ENCODE results near the gene LTA.
A peak's percentile ranks its signal among the peaks of the same experiment; 100 is the strongest.

LTA gene

DNA sequence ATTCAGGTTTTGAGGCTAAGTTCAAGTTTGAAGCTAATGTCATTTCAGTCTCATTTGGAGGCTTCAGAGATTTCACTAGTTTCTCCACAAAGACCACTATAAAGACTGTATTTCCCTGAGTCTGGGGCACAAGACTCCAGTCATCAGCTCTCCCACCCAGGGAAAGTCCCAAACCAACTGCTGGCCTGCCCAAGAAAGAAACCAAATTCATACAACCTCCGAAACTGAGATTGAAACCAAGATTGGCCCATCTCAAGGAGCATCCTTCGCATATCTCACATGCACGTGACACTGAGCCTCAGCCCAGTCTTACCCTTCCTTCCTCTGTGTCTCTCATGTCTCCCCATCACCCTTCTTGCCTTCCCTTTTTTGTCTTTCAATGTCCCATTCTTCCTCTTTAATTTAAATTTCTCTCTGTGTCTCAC lies 3.5 kb upstream of the LTA start:
- DNase-seq (ENCODE audit: extremely low read depth in 1 of 2, low read depth in 1 of 2), result peak in 1 of 2 donors; percentile 78

DNA sequence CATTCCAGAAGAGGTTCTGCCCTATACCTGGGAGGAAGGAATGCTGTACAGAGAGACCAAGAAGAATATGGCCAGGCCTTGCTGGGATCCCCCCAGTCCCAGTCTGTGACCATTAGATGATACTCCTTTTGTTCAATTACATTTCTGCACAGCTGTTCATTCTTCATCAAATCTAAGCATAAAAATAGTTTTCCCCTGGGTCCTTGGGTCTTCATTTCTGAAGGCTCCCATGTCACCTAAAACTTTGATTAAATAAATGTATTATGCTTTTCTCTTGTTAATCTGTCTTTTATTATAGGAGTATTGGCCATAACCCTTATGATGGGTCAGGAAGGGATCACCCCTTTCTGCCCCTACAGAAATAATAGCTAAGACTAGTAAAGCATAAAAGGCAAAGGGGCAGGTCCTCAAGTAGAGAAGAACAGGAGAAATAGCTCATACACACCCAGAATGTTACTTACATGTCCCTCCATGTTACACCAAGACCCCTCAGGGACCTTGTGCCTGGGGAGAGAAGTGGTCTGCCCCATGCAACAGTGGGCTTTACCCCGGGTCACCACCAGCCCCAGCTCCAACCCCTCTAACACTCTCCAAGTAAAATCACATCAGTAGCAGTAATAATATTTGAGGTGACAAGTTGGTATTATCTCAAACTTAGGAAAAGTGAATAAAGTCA lies 2.1 kb upstream of the LTA start:
- DNase-seq (ENCODE audit: extremely low read depth in 1 of 2, low read depth in 1 of 2), result no peak

DNA sequence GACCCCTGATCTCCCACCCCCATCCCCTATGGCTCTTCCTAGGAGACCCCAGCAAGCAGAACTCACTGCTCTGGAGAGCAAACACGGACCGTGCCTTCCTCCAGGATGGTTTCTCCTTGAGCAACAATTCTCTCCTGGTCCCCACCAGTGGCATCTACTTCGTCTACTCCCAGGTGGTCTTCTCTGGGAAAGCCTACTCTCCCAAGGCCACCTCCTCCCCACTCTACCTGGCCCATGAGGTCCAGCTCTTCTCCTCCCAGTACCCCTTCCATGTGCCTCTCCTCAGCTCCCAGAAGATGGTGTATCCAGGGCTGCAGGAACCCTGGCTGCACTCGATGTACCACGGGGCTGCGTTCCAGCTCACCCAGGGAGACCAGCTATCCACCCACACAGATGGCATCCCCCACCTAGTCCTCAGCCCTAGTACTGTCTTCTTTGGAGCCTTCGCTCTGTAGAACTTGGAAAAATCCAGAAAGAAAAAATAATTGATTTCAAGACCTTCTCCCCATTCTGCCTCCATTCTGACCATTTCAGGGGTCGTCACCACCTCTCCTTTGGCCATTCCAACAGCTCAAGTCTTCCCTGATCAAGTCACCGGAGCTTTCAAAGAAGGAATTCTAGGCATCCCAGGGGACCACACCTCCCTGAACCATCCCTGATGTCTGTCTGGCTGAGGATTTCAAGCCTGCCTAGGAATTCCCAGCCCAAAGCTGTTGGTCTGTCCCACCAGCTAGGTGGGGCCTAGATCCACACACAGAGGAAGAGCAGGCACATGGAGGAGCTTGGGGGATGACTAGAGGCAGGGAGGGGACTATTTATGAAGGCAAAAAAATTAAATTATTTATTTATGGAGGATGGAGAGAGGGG lies 1.4 kb downstream of the LTA start:
- DNase-seq (ENCODE audit: extremely low read depth in 1 of 2, low read depth in 1 of 2), result no peak

DNA sequence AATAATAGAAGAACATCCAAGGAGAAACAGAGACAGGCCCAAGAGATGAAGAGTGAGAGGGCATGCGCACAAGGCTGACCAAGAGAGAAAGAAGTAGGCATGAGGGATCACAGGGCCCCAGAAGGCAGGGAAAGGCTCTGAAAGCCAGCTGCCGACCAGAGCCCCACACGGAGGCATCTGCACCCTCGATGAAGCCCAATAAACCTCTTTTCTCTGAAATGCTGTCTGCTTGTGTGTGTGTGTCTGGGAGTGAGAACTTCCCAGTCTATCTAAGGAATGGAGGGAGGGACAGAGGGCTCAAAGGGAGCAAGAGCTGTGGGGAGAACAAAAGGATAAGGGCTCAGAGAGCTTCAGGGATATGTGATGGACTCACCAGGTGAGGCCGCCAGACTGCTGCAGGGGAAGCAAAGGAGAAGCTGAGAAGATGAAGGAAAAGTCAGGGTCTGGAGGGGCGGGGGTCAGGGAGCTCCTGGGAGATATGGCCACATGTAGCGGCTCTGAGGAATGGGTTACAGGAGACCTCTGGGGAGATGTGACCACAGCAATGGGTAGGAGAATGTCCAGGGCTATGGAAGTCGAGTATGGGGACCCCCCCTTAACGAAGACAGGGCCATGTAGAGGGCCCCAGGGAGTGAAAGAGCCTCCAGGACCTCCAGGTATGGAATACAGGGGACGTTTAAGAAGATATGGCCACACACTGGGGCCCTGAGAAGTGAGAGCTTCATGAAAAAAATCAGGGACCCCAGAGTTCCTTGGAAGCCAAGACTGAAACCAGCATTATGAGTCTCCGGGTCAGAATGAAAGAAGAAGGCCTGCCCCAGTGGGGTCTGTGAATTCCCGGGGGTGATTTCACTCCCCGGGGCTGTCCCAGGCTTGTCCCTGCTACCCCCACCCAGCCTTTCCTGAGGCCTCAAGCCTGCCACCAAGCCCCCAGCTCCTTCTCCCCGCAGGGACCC lies 2.3 kb downstream of the LTA start:
- DNase-seq (ENCODE audit: extremely low read depth in 1 of 2, low read depth in 1 of 2), result no peak

DNA sequence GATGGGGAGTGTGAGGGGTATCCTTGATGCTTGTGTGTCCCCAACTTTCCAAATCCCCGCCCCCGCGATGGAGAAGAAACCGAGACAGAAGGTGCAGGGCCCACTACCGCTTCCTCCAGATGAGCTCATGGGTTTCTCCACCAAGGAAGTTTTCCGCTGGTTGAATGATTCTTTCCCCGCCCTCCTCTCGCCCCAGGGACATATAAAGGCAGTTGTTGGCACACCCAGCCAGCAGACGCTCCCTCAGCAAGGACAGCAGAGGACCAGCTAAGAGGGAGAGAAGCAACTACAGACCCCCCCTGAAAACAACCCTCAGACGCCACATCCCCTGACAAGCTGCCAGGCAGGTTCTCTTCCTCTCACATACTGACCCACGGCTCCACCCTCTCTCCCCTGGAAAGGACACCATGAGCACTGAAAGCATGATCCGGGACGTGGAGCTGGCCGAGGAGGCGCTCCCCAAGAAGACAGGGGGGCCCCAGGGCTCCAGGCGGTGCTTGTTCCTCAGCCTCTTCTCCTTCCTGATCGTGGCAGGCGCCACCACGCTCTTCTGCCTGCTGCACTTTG lies 3.3 kb downstream of the LTA start, which contains the start of gene TNF:
TNF (plus strand) TSS at position 231 of the 567 bp plus-strand sequence; CDS start at position 408, 177 bp downstream.
- DNase-seq (ENCODE audit: extremely low read depth in 1 of 2, low read depth in 1 of 2), result peak in 1 of 2 donors; percentile 83

DNA sequence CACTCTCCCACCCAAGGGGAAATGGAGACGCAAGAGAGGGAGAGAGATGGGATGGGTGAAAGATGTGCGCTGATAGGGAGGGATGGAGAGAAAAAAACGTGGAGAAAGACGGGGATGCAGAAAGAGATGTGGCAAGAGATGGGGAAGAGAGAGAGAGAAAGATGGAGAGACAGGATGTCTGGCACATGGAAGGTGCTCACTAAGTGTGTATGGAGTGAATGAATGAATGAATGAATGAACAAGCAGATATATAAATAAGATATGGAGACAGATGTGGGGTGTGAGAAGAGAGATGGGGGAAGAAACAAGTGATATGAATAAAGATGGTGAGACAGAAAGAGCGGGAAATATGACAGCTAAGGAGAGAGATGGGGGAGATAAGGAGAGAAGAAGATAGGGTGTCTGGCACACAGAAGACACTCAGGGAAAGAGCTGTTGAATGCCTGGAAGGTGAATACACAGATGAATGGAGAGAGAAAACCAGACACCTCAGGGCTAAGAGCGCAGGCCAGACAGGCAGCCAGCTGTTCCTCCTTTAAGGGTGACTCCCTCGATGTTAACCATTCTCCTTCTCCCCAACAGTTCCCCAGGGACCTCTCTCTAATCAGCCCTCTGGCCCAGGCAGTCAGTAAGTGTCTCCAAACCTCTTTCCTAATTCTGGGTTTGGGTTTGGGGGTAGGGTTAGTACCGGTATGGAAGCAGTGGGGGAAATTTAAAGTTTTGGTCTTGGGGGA lies 4.0 kb downstream of the LTA start:
- DNase-seq (ENCODE audit: extremely low read depth in 1 of 2, low read depth in 1 of 2), result no peak

DNA sequence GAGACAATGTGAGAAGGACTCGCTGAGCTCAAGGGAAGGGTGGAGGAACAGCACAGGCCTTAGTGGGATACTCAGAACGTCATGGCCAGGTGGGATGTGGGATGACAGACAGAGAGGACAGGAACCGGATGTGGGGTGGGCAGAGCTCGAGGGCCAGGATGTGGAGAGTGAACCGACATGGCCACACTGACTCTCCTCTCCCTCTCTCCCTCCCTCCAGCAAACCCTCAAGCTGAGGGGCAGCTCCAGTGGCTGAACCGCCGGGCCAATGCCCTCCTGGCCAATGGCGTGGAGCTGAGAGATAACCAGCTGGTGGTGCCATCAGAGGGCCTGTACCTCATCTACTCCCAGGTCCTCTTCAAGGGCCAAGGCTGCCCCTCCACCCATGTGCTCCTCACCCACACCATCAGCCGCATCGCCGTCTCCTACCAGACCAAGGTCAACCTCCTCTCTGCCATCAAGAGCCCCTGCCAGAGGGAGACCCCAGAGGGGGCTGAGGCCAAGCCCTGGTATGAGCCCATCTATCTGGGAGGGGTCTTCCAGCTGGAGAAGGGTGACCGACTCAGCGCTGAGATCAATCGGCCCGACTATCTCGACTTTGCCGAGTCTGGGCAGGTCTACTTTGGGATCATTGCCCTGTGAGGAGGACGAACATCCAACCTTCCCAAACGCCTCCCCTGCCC lies 4.9 kb downstream of the LTA start:
- no peak for DNase-seq (ENCODE audit: extremely low read depth in 1 of 2, low read depth in 1 of 2)

DNA sequence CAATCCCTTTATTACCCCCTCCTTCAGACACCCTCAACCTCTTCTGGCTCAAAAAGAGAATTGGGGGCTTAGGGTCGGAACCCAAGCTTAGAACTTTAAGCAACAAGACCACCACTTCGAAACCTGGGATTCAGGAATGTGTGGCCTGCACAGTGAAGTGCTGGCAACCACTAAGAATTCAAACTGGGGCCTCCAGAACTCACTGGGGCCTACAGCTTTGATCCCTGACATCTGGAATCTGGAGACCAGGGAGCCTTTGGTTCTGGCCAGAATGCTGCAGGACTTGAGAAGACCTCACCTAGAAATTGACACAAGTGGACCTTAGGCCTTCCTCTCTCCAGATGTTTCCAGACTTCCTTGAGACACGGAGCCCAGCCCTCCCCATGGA lies 5.5 kb downstream of the LTA start:
- DNase-seq (ENCODE audit: extremely low read depth in 1 of 2, low read depth in 1 of 2), result no peak

DNA sequence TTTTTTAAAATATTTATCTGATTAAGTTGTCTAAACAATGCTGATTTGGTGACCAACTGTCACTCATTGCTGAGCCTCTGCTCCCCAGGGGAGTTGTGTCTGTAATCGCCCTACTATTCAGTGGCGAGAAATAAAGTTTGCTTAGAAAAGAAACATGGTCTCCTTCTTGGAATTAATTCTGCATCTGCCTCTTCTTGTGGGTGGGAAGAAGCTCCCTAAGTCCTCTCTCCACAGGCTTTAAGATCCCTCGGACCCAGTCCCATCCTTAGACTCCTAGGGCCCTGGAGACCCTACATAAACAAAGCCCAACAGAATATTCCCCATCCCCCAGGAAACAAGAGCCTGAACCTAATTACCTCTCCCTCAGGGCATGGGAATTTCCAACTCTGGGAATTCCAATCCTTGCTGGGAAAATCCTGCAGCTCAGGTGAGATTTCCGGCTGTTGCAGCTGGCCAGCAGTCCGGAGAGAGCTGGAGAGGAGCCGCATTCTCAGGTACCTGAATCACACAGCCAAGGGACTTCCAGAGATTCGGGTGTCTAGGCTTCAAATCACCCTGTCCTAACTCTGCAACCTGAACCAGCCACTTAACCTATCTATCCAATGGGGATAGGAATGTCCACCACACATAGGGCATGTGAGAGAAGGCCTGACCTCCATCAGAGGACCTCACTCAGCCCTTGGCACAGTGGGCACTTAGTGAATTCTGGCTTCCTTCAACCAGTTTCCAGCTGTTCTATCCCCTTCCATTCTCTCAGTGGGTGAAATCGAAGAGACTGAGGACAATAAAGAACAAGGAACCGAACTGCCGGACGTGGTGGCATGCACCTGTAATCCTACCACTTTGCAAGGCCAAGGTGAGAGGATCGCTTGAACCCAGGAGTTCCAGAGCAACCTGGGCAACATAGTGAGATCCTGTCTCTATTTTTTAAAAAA lies 6.4 kb downstream of the LTA start:
- no peak for DNase-seq (ENCODE audit: extremely low read depth in 1 of 2, low read depth in 1 of 2)

DNA sequence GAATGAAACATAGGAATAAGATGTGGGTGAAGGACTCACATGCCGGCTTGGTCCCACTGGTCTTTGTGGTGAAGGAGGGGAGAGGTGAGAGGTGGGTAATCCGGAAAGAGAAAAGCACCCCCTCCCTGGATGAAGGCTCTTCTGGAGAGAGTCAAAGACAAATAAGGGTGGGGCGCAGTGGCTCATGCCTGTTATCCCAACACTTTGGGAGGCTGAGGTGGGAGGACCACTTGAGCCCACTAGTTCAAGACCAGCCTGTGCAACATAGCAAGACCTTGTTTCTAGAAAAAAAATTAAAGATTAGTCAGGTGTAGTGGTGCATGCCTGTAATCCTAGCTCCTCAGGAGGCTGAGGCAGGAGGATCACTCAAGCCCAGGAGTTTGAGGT lies 7.0 kb downstream of the LTA start:
- no peak for DNase-seq (ENCODE audit: extremely low read depth in 1 of 2, low read depth in 1 of 2)

DNA sequence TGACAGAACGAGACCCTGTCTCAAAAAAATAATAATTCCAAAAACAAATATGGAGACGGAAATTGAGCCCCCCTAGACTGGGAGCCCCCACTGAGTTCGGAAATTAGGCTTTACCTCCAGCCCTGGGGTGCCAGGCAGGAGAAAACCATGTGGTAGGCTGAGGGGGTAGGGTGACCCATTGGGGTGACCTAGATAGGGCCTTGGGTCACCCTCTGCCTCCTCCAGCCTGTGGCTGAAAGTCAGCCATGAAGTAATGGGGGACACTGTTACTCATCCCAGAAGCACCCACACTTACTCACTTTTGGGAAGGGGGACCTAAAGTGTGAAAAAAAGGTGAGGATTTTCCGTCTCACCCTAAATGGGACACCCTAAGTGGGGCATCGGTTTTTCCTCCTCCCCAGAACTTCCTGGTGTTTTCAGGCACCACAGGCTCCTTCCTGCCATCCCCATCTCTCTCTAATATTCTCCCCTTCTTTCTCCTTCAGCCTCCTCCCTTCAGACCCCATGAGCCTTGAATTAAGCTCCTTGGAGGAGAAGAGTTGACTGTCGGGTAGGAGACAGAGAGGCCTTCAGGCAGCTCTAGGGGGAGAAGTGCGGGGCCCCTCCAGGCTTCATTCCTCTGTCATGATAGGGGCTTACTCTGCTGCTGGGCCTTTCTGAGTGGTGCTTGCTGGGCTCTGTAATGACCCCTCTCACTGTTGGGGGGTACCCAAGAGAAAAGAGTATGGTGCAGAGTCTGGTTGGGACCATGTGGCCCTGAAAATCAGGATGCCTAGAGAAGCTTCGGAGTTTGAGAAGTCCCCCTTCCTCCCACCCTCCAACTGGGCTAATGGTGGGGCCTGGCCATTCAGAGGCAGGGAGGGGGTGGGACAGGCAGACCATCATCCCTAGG lies 7.7 kb downstream of the LTA start:
- DNase-seq (ENCODE audit: extremely low read depth in 1 of 2, low read depth in 1 of 2), result no peak

DNA sequence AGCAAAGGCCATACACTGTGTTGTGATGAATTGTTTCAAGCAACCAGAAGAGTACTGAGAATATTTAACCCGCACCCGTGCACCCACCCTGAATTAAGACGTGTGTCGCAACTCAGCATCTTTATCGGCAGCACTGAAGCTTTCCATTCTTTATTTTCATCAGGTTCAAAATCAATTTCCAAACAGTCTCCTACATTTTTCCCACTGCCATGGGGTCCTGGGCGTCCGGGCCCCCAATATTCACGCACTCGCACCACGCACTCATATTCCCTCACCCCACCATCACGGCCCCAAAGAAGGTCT lies 8.3 kb downstream of the LTA start:
- DNase-seq (ENCODE audit: extremely low read depth in 1 of 2, low read depth in 1 of 2), result no peak

DNA sequence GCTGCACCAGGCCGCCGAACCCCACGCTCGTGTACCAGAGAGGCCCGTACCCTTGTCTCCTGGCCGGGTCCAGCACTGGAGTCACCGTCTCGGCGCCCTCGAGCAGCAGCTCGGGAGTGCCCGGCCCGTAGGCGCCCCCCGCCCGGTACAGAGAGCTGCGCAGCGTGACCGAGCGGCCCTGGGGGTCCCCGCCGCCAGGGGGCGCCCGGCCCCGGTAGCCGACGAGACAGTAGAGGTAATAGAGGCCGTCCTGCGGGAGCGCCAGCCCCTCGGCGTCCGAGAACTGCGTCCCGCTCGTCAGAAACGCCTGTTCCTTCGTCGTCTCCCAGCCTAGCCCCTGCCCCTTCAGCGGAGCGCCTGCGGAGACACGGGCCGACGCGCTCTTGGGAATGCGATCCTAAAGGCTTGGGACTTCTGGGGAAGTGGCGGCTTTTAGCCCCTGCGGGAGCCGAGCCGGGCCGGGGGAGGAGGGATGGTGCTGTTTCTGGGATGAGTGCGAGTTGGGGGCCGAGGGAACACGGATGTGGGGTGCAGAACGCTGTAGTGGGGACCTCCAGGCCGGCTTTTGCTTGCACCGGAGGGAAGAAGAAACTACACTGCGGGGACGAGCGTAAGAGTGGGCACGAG lies 8.8 kb downstream of the LTA start:
- DNase-seq (ENCODE audit: extremely low read depth in 1 of 2, low read depth in 1 of 2), result peak; percentile 81 to 83

DNA sequence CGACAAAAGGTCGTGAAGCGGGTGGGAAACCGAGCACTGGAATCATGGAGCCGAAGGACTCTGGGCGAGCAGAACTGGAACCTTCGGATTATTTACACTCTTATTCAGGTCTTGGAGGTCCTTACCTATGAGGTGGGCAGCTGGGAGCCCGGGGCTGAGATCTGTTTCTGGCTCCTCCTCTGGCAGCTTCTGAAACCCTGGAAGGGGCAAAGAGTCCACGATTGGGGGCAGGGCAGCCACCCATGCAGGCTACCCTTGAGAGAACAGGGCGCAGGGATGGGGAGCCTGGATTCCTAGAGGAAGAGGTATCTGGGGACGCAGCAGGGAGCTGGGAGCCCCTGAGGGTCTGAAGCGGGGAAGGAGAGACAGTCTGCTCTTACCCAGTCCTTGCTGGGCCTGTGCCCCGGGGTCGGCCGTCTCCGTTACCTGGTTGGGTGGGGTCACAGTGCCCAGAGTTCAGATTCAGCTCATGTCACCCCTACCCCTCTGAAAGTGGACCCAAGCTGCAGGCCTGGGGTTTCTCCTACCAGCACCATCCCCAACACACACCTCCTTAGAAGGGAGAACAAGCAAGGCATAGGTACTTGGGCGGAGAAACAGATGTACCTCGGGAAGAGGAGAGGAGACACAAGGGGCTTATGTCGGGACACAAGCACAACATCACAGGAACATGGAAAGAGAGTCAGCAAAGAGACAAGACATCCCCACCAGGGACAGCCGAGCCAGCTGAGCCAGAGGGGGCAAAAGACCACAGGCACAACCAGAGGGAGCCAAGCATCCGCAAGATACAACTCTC lies 9.5 kb downstream of the LTA start:
- no peak for DNase-seq (ENCODE audit: extremely low read depth in 1 of 2, low read depth in 1 of 2)

DNA sequence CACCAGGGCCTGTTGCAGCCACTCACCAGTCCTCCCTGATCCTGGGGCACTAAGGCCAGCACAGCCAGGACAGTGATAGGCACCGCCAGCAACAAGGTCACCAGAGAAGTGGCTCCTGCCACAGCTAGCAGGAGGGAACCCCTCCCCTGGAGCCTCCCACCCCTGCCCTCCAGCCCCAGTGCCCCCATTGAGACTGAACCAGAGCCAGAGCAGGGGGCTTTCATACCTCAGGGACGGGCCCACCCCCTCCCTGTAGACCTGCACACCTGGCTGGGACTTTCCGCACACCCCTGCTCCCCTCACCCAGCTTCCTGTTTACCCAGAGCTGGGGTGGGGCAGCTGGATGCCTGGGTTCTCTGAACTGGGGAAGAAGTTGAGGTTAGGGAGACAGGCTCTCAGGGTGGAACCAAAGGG lies 10.1 kb downstream of the LTA start, which contains the start of gene LTB:
LTB (minus strand) TSS at position 195 of the 414 bp plus-strand sequence; CDS start at position 188, 7 bp downstream.
- no peak for DNase-seq (ENCODE audit: extremely low read depth in 1 of 2, low read depth in 1 of 2)

DNA sequence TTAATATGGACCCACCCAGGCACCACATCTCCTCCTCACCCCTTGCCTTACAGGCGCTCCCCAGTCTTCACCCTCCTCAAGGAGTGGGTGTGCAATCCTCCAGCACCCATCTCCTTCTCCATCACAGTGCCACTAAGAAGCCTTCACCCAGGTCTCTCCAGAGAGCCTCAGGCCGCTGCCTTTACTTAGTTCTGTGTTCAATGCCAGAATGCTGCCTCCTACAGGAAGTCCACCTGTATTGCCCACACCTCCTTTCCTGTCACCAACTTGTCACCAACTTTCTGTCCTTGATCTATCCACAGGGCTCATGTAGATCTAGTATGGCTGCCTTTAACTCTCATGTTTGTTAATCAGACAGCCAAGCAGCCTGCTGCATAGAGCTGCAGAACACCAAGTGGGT lies 13.4 kb downstream of the LTA start:
- no peak for DNase-seq (ENCODE audit: extremely low read depth in 1 of 2, low read depth in 1 of 2)

Data from stimulated activated CD8-positive, alpha-beta memory T cell treated with anti-CD3 and anti-CD28 coated beads, Interleukin-7, amount 100 ng/mL, for 48 hours (primary cell).